Stimulated activated CD8-positive, alpha-beta memory T cell treated with anti-CD3 and anti-CD28 coated beads, Interleukin-4, amount 100 ng/mL, for 24 hours (primary cell): ENCODE results near the gene MLIP.
"Not testable (repeated sequence)": the region's sequence is repeated elsewhere in the genome, so short reads cannot be mapped to it uniquely, and the experiment has no call there.

Experiments used
- DNase-seq: peaks from one replicate; pipeline ENCODE4 v3.0.0-alpha.2; 2020; ENCODE audit warnings: low read depth

Gene MLIP, protein sequence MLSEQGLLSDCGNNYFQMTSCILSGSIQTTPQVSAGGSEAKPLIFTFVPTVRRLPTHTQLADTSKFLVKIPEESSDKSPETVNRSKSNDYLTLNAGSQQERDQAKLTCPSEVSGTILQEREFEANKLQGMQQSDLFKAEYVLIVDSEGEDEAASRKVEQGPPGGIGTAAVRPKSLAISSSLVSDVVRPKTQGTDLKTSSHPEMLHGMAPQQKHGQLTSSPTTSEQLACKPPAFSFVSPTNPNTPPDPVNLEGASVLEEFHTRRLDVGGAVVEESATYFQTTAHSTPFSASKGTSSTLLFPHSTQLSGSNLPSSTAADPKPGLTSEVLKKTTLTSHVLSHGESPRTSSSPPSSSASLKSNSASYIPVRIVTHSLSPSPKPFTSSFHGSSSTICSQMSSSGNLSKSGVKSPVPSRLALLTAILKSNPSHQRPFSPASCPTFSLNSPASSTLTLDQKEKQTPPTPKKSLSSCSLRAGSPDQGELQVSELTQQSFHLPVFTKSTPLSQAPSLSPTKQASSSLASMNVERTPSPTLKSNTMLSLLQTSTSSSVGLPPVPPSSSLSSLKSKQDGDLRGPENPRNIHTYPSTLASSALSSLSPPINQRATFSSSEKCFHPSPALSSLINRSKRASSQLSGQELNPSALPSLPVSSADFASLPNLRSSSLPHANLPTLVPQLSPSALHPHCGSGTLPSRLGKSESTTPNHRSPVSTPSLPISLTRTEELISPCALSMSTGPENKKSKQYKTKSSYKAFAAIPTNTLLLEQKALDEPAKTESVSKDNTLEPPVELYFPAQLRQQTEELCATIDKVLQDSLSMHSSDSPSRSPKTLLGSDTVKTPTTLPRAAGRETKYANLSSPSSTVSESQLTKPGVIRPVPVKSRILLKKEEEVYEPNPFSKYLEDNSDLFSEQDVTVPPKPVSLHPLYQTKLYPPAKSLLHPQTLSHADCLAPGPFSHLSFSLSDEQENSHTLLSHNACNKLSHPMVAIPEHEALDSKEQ

DNA sequence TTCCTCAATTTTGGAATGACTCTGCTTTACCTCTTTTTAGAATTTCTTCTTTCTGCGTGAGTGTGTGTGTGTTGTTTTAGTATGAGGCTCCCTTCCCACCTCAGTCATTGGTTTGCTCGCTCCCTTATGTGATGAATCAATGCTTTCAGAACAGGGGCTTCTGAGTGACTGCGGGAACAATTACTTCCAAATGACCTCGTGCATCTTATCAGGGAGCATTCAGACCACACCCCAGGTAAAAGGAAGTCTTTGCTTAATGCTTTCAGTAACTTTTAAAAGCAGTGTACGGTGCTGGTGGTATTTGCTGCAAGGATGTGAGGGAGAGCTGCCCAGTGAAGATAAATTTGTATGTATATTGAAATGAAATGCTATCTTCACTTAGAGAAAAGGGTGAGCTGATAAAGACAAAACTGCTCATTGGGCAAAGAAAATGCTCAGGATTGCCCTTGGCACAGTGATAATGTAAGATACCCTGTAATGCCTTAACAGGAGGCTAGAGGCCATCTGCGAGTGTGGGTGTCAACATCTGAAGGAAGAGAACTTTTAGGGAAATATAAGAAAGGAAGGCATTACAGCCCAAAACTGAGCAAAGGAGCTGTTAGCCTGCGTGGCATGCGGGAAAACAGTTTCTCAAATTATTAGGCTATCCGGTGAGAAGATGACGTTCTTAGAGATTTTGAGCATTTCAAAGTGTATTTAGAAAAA lies at the start of gene MLIP:
Gene MLIP, plus strand, starts transcription at position 103 of the 705 bp plus-strand sequence. Its CDS starts 37 bp downstream, at position 140.
- DNase-seq: no peak

DNA sequence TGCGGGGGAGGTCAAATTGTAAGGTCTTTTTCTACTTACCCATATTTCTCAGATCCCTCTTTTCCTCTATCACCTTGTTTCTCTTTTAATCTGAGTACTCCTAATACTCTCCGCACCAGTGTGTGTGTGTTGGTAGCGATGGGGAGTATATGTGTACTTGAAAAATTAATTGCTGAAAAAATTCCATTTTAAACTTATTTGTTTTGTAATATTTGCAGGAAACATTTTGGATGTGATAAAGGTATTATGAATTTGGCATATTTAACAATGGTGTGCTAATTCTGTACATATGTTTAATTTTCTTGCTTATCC lies 48.1 kb upstream of the MLIP start:
- no peak for DNase-seq

GRCh38 chr6:54068694-54069093 lies 42.5 kb upstream of the MLIP start:
- DNase-seq: no peak

- no peak for DNase-seq
Observed at GRCh38 chr6:54070025-54070424, 41.2 kb upstream of the MLIP start.

GRCh38 chr6:54071821-54072340 lies 39.4 kb upstream of the MLIP start:
- DNase-seq: no peak

DNA sequence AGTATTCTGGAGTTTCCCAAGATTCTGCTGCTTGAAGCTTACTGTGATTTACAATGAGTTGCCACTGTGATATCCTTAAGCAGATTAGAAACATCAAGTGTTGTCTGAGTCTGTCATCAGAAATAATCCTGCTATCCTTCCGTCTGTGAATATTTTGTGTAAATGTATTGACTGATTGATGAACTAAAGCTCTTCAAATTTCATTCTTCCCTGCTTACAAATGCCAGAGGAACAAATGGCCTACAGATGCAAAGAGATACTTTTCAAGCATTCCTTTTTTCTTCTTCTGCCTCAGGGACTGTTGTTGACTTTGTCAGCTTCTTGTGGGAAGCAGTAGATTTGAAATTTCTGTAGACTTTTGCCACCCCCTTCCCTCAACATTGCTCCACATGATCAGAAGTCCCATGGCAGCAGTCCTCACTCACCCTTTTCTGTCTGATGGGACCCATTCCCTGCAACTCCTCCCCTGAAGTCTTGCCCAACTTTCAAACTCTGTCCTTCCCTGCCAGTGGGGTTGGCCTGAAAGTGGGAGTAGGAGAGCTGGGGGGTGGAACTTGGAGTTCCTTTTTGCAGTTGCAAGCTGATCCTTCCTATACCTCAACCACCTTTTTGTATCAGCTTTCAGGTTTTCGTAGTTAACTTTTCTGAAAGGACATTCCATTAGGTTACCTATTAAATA lies 38.5 kb upstream of the MLIP start:
- DNase-seq: no peak

DNA sequence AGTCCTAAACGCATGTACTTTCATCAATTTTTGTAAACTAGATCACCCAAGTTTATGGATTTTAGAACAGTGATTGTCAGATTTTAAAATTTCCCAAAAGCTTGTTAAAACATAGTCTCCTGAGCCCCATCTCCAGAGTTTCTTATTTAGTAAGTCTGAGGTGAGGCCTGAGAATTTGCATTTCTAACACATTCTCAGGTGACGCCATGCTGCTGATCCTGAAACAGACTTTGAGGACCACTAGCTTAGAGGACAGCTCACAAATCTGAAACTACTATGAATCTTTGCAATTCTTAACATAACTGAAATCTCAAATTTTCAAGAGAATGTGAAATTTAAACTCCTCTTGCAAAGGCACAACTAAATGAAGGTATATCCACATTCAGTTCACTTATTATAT lies 37.8 kb upstream of the MLIP start:
- no peak for DNase-seq

- no peak for DNase-seq
Observed at GRCh38 chr6:54074109-54074508, 37.1 kb upstream of the MLIP start.

DNA sequence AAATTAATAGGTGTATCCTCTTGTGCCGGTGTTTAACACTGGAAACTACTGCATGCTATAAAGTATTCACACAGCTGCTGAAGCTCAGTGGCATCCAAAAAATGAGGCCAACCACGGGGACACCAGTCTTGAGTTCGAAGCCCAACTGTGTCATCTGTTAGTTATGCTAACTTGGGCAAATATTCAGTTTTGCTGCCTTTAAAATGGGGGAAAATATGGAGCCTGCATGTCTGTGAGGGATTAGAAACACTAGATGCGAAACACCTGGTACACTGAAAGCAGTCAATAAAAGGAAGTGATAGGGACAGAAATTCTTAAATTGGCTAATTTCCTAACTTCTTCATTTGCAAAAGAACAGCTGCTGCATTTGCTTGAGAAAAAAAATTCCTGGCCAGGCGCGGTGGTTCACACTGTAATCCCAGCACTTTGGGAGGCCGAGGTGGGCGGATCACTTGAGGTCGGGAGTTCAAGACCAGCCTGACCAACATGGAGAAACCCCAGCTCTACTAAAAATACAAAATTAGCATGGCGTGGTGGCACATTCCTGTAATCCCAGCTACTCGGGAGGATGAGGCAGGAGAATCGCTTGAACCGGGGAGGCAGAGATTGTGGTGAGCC lies 36.6 kb upstream of the MLIP start:
- DNase-seq: no peak

DNA sequence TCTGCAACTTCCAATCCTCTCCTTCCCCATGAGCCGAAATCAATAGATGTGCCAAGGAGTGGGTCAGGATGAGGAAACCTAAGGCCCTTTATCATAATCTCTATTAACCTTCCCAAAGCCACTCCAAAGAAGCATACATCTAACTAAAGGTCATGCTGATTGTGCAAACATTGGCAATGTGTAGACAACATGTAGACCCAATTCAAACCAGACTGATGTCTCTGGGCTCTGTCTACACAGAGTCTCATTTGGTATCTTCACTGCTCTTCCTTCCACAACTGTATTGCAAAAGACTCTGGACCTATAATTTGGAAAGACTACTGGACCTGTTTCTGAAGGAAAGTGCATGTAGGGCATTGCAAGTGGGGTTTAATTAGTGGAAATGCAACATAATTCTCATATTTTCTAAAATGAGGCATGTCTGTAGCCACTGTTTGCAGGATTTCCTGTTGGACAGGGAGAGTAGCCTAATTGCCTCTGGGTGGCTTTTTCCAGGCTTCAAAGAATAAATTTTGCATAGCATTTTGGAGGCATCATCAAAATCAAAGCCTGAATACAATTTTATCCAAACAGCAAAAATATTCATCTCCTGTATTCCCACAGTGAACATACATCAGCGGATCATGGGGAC lies 35.0 kb upstream of the MLIP start:
- DNase-seq: no peak

DNA sequence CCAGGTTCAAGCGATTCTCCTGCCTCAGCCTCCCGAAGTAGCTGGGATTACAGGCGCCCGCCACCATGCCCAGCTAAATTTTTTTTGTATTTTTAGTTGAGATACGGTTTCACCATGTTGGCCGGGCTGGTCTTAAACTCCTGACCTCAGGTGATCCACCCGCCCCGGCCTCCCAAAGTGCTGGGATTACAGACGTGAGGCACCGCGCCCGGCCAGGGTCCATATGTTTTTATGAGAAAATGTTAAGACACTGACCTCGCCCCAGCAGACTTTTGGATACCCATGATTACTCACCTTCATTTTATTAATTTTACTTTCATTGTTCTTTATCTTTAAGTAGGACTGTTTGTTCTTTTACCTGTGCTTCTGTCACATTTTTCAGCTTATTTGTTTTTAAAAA lies 29.7 kb upstream of the MLIP start:
- DNase-seq: not testable (repeated sequence)

- no peak for DNase-seq
Observed at GRCh38 chr6:54083287-54083686, 28.0 kb upstream of the MLIP start.

DNA sequence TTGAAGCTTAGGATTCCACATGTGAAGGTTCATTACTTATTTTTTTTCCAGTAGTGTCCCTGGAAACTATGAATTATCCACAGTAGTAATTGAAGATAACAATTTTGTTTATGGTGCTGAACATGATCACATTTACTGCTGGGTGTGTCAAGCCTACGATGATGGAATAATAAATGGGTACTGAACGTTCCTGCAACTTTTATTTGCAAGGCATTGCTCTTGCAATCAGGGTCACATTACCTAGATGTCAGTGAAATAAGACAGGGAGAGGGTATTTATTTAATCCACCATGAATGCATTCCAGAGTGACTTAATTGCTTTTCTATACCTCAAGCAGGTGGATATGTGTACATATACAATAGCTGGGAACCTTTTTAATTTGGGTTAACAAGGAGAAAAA lies 27.0 kb upstream of the MLIP start:
- DNase-seq: no peak

DNA sequence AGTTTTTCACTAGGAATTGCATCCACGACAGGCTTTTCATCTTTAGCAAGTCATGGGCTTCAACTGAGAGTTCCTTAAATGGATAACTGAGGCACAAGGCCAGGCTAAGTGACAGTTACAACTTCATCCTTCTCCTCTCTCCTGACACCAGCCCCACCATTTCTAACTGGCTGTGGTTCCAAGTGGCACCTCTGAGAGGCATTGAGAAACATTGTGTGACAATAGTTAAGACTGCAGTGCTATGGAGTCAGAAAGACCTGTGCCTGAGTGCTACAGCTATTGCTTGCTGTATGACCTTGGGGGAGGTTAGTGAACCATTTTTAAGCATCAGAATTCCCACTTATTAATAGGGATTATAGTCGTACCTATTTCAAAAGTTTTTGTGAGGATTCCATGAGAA lies 26.2 kb upstream of the MLIP start:
- DNase-seq: no peak

DNA sequence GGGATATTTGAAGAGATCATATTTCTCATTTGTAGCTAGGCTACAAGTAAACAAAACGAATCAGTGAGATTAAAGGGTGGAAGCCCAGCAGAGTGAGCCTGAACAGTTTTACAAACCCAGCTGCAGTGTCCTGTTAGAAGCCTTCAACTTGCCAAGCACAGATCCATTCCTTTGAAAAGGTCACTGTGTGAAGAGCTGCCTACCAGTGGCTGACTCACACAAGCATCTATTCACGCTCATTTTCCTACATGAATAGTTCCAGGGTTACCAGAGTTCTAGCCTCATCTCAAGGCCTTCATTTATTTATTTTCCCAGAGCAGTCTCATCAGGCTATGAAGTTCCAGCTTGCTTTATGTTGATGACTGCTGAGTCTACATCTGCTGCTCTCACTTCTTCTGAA lies 25.7 kb upstream of the MLIP start:
- DNase-seq: no peak

DNA sequence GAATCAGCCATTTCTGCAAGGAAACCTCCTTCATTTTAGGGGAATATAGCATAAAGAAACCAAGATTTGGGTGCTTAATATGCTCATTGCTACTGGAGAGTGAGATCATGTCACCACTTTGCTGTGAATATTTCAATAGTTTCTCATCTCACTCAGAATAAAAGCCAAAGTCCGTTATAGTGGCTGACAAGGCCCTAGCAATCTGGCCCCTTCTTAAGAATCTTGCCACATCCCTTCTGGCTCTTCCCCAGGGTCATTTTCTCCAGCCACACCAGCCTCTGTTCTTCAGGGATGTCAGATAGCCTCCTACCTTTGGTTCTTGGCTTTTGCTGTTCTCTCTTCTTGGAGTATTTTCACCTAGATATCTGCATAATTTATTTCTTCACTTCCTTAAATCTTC lies 24.8 kb upstream of the MLIP start:
- DNase-seq: no peak

GRCh38 chr6:54087721-54088120 lies 23.5 kb upstream of the MLIP start:
- no peak for DNase-seq

- no peak for DNase-seq
Observed at GRCh38 chr6:54093326-54093948, 17.8 kb upstream of the MLIP start.

DNA sequence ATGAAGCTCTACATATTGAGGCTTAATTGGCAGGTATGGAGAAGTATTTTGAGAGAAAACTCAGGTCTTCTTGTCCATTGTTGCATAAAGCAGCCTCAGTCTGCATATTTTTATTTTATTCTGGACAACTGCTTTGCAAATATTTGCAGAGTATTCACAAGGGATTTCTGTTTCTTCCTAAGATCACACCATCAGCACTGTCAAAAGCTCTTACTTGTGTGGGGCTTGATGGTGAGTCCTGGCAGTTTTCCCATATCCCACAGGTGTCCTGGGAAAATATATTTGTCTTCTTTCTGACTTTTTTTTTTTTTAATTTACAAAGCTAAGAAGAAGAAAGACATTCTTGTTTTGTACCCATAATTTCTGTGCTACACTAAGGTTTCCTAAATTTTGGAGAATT lies 16.9 kb upstream of the MLIP start:
- no peak for DNase-seq

DNA sequence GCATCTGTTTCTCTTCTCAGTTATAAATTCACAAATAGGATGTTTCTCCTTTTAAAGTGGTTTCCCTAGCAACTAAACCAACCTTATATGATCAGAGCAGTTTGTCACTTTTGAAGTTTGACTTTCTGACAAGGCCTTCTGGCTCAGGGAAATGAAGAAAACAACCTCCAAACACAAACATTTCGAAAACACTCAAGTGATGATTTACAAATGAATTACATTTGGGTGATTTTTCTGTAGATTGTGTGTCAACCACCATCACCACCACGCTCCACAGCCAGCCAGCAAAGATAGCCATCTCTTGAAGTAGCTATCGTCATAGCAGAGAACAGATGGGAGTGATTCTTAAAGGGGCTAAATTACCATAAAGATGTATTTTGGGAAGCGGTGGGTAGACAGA lies 16.5 kb upstream of the MLIP start:
- no peak for DNase-seq
